CD4-positive, alpha-beta T cell (primary cell): ENCODE data around the gene EEFSEC. TPM values are rescaled to one million over a fixed set of nuclear protein-coding genes. Genes with fewer than 3 reads are reported as not detected.

ENCODE experiments used
- ATAC-seq: fragments of 200-7000 bp; cut with Tn5 transposase; one replicate; pipeline ENCODE4 v1.10.0; 2022; ENCODE audit warnings: mild to moderate bottlenecking; ENCODE audit not compliant: poor library complexity
- CTCF ChIA-PET: fragments of 350-600 bp; sonication (Branson Sonifier 250); formaldehyde crosslinking; loops from one replicate; lab custom pipeline; 2021; ENCODE audit warnings: antibody characterized with exemption, inconsistent platforms; lab: Charles Lee
- POLR2A ChIA-PET: fragments of 350-600 bp; sonication (Branson Sonifier 250); formaldehyde crosslinking; loops from one replicate; lab custom pipeline; 2021; ENCODE audit warnings: antibody characterized with exemption, inconsistent platforms; lab: Charles Lee
- DNase-seq, 14 experiments: peaks; one replicate each; pipeline ENCODE4 v3.0.0-alpha.2; 2013 to 2020; ENCODE audit warnings: mixed read lengths in 2 of 14
- H3K27ac ChIP-seq, 2 donors: one replicate each; pipeline versions ENCODE4 v1.5.1 to v1.7.0; 2013; ENCODE audit warnings: low read length in 2 of 2, low read depth in 1 of 2, mild to moderate bottlenecking in 1 of 2
- H3K27me3 ChIP-seq, 2 experiments: 1 replicate in 1 of 2; 2 replicates in 1 of 2; pipeline versions ENCODE4 v1.6.1 to v1.7.0; 2013; ENCODE audit warnings: low read length in 2 of 2, control low read depth in 1 of 2, mild to moderate bottlenecking in 1 of 2, moderate library complexity in 1 of 2; ENCODE audit not compliant: insufficient read depth in 2 of 2, control insufficient read depth in 1 of 2
- H3K36me3 ChIP-seq: one replicate; pipeline ENCODE4 v1.6.1; 2013; ENCODE audit warnings: low read length, control low read depth; ENCODE audit not compliant: insufficient read depth
- H3K4me1 ChIP-seq: one replicate; pipeline ENCODE4 v1.6.1; 2013; ENCODE audit warnings: low read length, control low read depth; ENCODE audit not compliant: insufficient read depth
- H3K4me3 ChIP-seq: one replicate; pipeline ENCODE4 v1.5.1; 2013; ENCODE audit warnings: mild to moderate bottlenecking, low read length, moderate library complexity
- H3K9me3 ChIP-seq, 2 experiments: 1 replicate in 1 of 2; 2 replicates in 1 of 2; pipeline versions ENCODE4 v1.6.1 to v1.7.0; 2013; ENCODE audit warnings: low read length in 2 of 2, mild to moderate bottlenecking in 2 of 2, control low read depth in 1 of 2, moderate library complexity in 1 of 2; ENCODE audit not compliant: control insufficient read depth in 1 of 2, insufficient read depth in 1 of 2
- H3K27ac Mint-ChIP-seq: one replicate; pipeline ENCODE4 v1.8.0; 2020; ENCODE audit warnings: mixed read lengths
- H3K27me3 Mint-ChIP-seq: one replicate; pipeline ENCODE4 v1.8.0; 2021; ENCODE audit warnings: mixed read lengths
- H3K36me3 Mint-ChIP-seq: one replicate; pipeline ENCODE4 v1.8.0; 2021; ENCODE audit warnings: low read depth, mixed read lengths
- H3K4me1 Mint-ChIP-seq: one replicate; pipeline ENCODE4 v1.8.0; 2021; ENCODE audit warnings: low read depth, mixed read lengths
- H3K4me3 Mint-ChIP-seq: one replicate; pipeline ENCODE4 v1.8.0; 2020; ENCODE audit warnings: mild to moderate bottlenecking, mixed read lengths
- H3K9me3 Mint-ChIP-seq: one replicate; pipeline ENCODE4 v1.8.0; 2020; ENCODE audit warnings: mixed read lengths
- intact Hi-C, 2 experiments: fragments of 100-400 bp; cut with DNase I in 1 of 2; cut with micrococcal nuclease in 1 of 2; formaldehyde crosslinking; loops; one replicate each; pipeline versions ENCODE4 v1.15.1 to v1.9.0; 2023 to 2025; cut with DNase I, micrococcal nuclease
- total RNA-seq, 174 experiments: library from RNA in 2 of 174; stranded (reverse) in 2 of 174; gene quantifications; one replicate each; pipeline ENCODE4 v1.2.3 and lab custom pipeline; 2021 to 2026
- TF ChIP-seq, protein P1 (sequence below): fragments of 200-600 bp; IDR thresholded peaks from one replicate; pipeline ENCODE4 v1.8.0; 2022; ENCODE audit warnings: antibody characterized with exemption, mild to moderate bottlenecking

EEFSEC gene
- total RNA-seq, 2 experiments from 2014 or later = 13.1 to 13.9 TPM

DNA sequence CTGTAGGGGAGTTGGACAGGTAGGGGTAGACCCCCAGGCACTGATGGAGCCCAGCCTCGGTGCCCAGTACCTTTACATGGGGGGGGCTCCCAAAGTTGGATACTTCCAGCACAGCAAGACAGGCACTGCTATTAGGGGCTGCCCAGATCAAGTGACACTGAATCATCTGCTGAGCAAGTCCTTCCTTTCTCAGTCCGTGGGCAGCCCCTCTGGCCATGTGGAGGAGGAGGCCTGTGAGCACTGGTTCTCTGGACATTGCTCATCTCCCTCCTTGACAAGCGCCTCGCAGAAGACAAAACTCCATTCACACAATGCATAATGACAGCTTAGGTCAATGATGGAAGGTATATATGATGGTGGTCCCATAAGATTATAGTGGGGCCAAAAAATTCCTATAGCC lies 35.7 kb downstream of the EEFSEC start:
- H3K4me1 ChIP-seq = no peaks in the 10 kb centered on the region
- ChIA-PET POLR2A (no interaction called here), CTCF (no interaction called here)
- intact Hi-C loops = no loop called here
- Mint-ChIP-seq H3K4me3 (no peak overlapping the region), H3K4me1 (peaks cover 25% of the 10 kb centered on the region), H3K27ac (no peak overlapping the region), H3K9me3 (no peaks in the 10 kb centered on the region), H3K36me3 (peaks cover 8% of the 10 kb centered on the region), H3K27me3 (no peaks in the 10 kb centered on the region)
- no peak for DNase-seq
- TF ChIP-seq, protein P1, sequence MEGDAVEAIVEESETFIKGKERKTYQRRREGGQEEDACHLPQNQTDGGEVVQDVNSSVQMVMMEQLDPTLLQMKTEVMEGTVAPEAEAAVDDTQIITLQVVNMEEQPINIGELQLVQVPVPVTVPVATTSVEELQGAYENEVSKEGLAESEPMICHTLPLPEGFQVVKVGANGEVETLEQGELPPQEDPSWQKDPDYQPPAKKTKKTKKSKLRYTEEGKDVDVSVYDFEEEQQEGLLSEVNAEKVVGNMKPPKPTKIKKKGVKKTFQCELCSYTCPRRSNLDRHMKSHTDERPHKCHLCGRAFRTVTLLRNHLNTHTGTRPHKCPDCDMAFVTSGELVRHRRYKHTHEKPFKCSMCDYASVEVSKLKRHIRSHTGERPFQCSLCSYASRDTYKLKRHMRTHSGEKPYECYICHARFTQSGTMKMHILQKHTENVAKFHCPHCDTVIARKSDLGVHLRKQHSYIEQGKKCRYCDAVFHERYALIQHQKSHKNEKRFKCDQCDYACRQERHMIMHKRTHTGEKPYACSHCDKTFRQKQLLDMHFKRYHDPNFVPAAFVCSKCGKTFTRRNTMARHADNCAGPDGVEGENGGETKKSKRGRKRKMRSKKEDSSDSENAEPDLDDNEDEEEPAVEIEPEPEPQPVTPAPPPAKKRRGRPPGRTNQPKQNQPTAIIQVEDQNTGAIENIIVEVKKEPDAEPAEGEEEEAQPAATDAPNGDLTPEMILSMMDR = no peak
- H3K4me3 ChIP-seq = no peak overlapping the region
- no peaks in the 10 kb centered on the region for H3K27me3 ChIP-seq
- no peaks in the 10 kb centered on the region for H3K36me3 ChIP-seq
- H3K9me3 ChIP-seq = no peaks in the 10 kb centered on the region
- H3K27ac ChIP-seq = no peak overlapping the region
- no peak for ATAC-seq

DNA sequence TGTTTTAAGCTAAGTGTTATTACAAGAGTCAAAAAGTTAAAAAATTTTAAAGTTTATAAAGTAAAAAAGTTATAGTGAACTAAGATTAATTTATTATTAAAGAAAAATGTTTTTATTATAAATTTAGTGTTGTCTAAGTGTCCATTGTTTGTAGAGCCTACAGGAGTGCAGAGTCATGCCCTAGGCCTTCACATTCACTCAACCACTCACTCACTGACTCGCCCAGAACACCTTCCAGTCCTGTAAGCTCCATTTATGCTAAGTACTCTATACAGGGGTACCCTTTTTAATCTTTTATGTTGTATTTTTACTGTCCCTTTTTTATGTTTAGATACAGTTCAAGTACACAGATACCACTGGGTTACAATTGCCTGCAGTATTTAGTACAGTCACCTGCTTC lies 37.2 kb downstream of the EEFSEC start:
- no peak overlapping the region for H3K4me3 ChIP-seq
- Mint-ChIP-seq H3K9me3 (no peaks in the 10 kb centered on the region), H3K27ac (no peak overlapping the region), H3K27me3 (no peaks in the 10 kb centered on the region), H3K4me3 (no peak overlapping the region), H3K4me1 (peaks cover 23% of the 10 kb centered on the region), H3K36me3 (peaks cover 4% of the 10 kb centered on the region)
- POLR2A ChIA-PET = no interaction called here
- no peaks in the 10 kb centered on the region for H3K36me3 ChIP-seq
- no peaks in the 10 kb centered on the region for H3K27me3 ChIP-seq
- TF ChIP-seq, protein P1 = no peak
- H3K27ac ChIP-seq = no peak overlapping the region
- H3K4me1 ChIP-seq = no peaks in the 10 kb centered on the region
- ATAC-seq (no peak), DNase-seq (no peak)
- CTCF ChIA-PET = no interaction called here
- no peaks in the 10 kb centered on the region for H3K9me3 ChIP-seq
- intact Hi-C loops = no loop called here

DNA sequence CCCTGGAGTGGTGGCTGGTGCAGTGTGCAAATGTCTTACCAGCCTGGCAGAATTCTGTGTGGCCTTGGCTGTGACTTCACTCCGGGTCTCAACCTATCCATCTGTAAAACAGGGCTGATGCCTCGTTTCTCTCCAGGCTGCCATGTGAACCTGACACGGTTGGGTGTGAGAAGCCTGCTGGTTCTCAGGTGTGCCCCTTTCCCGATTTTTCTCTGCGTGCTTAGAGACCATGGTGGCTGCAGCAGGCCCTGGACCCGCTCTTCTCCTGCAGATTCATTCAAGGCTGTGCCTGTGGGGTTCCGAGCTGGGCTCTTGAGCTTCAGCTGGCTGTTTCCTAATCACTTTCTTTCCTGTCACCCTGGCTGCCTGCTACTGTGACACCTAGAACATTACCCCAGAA lies 38.9 kb downstream of the EEFSEC start:
- no peaks in the 10 kb centered on the region for H3K9me3 ChIP-seq
- Mint-ChIP-seq H3K4me3 (no peak overlapping the region), H3K36me3 (peaks cover 10% of the 10 kb centered on the region), H3K27ac (no peak overlapping the region), H3K27me3 (no peaks in the 10 kb centered on the region), H3K9me3 (no peaks in the 10 kb centered on the region), H3K4me1 (peaks cover 12% of the 10 kb centered on the region)
- no peaks in the 10 kb centered on the region for H3K4me1 ChIP-seq
- POLR2A ChIA-PET = no interaction called here
- no peak overlapping the region for H3K4me3 ChIP-seq
- ATAC-seq = no peak
- CTCF ChIA-PET = no interaction called here
- intact Hi-C loops = no loop called here
- DNase-seq = no peak
- H3K27ac ChIP-seq = no peak overlapping the region
- TF ChIP-seq, protein P1 = no peak
- no peaks in the 10 kb centered on the region for H3K36me3 ChIP-seq
- no peaks in the 10 kb centered on the region for H3K27me3 ChIP-seq
